SK-N-SH (cell line): ENCODE data around the gene FKBP5. TPM values are rescaled to one million over a fixed set of nuclear protein-coding genes. Genes with fewer than 3 reads are reported as not detected.

Source experiments
- CTCF ChIA-PET: fragments of 300-600, 350-600 bp; formaldehyde crosslinking; extraction: SDS; loops from one replicate; lab custom pipeline; 2021; lab: Yijun Ruan, JAX
- POLR2A ChIA-PET: fragments of 350-600 bp; sonication (Branson Sonifier 250); formaldehyde crosslinking; extraction: SDS; loops from one replicate; lab custom pipeline; 2020; ENCODE audit warnings: antibody characterized with exemption, inconsistent platforms; lab: Yijun Ruan, JAX
- DNase-seq: peaks from one replicate; pipeline ENCODE4 v3.0.0; 2012
- H2AFZ ChIP-seq: fragments of 200-600 bp; sonication (generic); 2 replicates; pipeline ENCODE4 v1.8.1; 2016; ENCODE audit warnings: antibody characterized with exemption, mild to moderate bottlenecking, low read depth
- H3F3A ChIP-seq: fragments of 200-600 bp; sonication (generic); replicated peaks from 2 replicates; pipeline ENCODE3; 2016; ENCODE audit warnings: antibody characterized with exemption, mild to moderate bottlenecking; ENCODE audit not compliant: insufficient read depth
- H3K27ac ChIP-seq, 2 experiments: fragments of 200-500 bp in 1 of 2; fragments of 200-600 bp in 1 of 2; sonication (Bioruptor generic) in 1 of 2; sonication (generic), shearing (Covaris generic) in 1 of 2; 2 replicates each; pipeline versions ENCODE4 v1.5.1 to v1.6.1; 2014 to 2016; ENCODE audit warnings: low read depth in 2 of 2, inconsistent platforms in 1 of 2, low read length in 1 of 2, mild to moderate bottlenecking in 1 of 2, mixed read lengths in 1 of 2
- H3K27me3 ChIP-seq: fragments of 200-600 bp; sonication (generic), shearing (Covaris generic); 2 replicates; pipeline ENCODE4 v1.6.1; 2016; ENCODE audit warnings: mixed run types; ENCODE audit not compliant: insufficient read depth
- H3K36me3 ChIP-seq, 2 experiments: fragments of 200-500 bp in 1 of 2; fragments of 200-600 bp in 1 of 2; sonication (Bioruptor generic) in 1 of 2; sonication (generic) in 1 of 2; replicated peaks in 1 of 2; 2 replicates each; pipeline versions ENCODE3 to v1.5.1; 2014 to 2016; ENCODE audit warnings: low read length in 1 of 2, mild to moderate bottlenecking in 1 of 2; ENCODE audit not compliant: insufficient read depth in 2 of 2, control insufficient read depth in 1 of 2
- H3K4me1 ChIP-seq, 2 experiments: fragments of 200-500 bp in 1 of 2; fragments of 200-600 bp in 1 of 2; sonication (Bioruptor generic) in 1 of 2; sonication (generic), shearing (Covaris generic) in 1 of 2; 2 replicates each; pipeline versions ENCODE4 v1.5.1 to v1.6.1; 2014 to 2016; ENCODE audit warnings: low read depth in 1 of 2, low read length in 1 of 2, mixed run types in 1 of 2; ENCODE audit not compliant: insufficient read depth in 2 of 2, control insufficient read depth in 1 of 2
- H3K4me2 ChIP-seq: fragments of 200-600 bp; sonication (generic), shearing (Covaris generic); 2 replicates; pipeline ENCODE4 v1.6.1; 2017; ENCODE audit warnings: mixed run types
- H3K4me3 ChIP-seq, 2 experiments: fragments of 200-500 bp in 1 of 2; fragments of 200-600 bp in 1 of 2; sonication (Bioruptor generic) in 1 of 2; sonication (generic), shearing (Covaris generic) in 1 of 2; 2 replicates each; pipeline versions ENCODE4 v1.5.1 to v1.8.1; 2014 to 2016; ENCODE audit warnings: low read depth in 2 of 2, inconsistent platforms in 1 of 2, low read length in 1 of 2, mild to moderate bottlenecking in 1 of 2, mixed read lengths in 1 of 2, moderate library complexity in 1 of 2
- H3K79me2 ChIP-seq: fragments of 200-600 bp; sonication (generic); 2 replicates; pipeline ENCODE4 v1.8.1; 2017; ENCODE audit warnings: mild to moderate bottlenecking; ENCODE audit not compliant: insufficient read depth
- H3K9ac ChIP-seq: fragments of 200-600 bp; sonication (generic); 2 replicates; pipeline ENCODE4 v1.6.1; 2017; ENCODE audit warnings: mixed run types
- H3K9me2 ChIP-seq: fragments of 200-600 bp; sonication (generic); 2 replicates; pipeline ENCODE4 v1.6.1; 2017; ENCODE audit warnings: mixed run types
- H3K9me3 ChIP-seq: fragments of 200-600 bp; sonication (generic); 2 replicates; pipeline ENCODE4 v1.6.1; 2017; ENCODE audit warnings: mixed run types, mild to moderate bottlenecking, moderate library complexity
- H4K20me1 ChIP-seq: fragments of 200-600 bp; sonication (generic); 2 replicates; pipeline ENCODE4 v1.6.1; 2017; ENCODE audit warnings: mild to moderate bottlenecking, mixed run types; ENCODE audit not compliant: insufficient read depth
- CHD2 ChIP-seq: fragments of 150-350 bp; IDR thresholded peaks from 2 replicates; pipeline ENCODE4 v1.6.1; 2018; ENCODE audit warnings: low read length; ENCODE audit not compliant: partially characterized antibody
- CTCF ChIP-seq: fragments of 200-600 bp; sonication (generic); IDR thresholded peaks from 2 replicates; pipeline ENCODE4 v1.6.1; 2017; ENCODE audit warnings: antibody characterized with exemption, mild to moderate bottlenecking, moderate library complexity
- FOXJ3 ChIP-seq: sonication (generic); formaldehyde crosslinking; IDR thresholded peaks from 2 replicates; pipeline ENCODE4 v1.5.1; 2020; ENCODE audit warnings: mild to moderate bottlenecking, missing genetic modification reagents
- FOXM1 ChIP-seq: IDR thresholded peaks from 2 replicates; pipeline ENCODE4 v1.4.0; 2012; ENCODE audit warnings: low read depth, mild to moderate bottlenecking
- GATA2 ChIP-seq: sonication (generic); formaldehyde crosslinking; IDR thresholded peaks from 2 replicates; pipeline ENCODE4 v1.5.0; 2020; ENCODE audit warnings: mild to moderate bottlenecking, missing genetic modification reagents
- JUND ChIP-seq: IDR thresholded peaks from 2 replicates; pipeline ENCODE4 v1.4.0; 2012
- MEF2A ChIP-seq: IDR thresholded peaks from 2 replicates; pipeline ENCODE4 v1.4.0; 2012; ENCODE audit warnings: low read depth, borderline replicate concordance
- RAD21 ChIP-seq: IDR thresholded peaks from 2 replicates; pipeline ENCODE4 v1.6.1; 2012; ENCODE audit warnings: mild to moderate bottlenecking, low read length
- REST ChIP-seq: IDR thresholded peaks from 2 replicates; pipeline ENCODE4 v1.6.1; 2012; ENCODE audit warnings: mild to moderate bottlenecking, low read depth, low read length, moderate library complexity
- RFX5 ChIP-seq: IDR thresholded peaks from 2 replicates; pipeline ENCODE4 v1.6.1; 2012; ENCODE audit warnings: mild to moderate bottlenecking, improper control_type of control experiment, low read length
- SIN3A ChIP-seq: IDR thresholded peaks from 2 replicates; pipeline ENCODE4 v1.6.1; 2012; ENCODE audit warnings: low read depth, mild to moderate bottlenecking, low read length, moderate library complexity, borderline replicate concordance
- SMC3 ChIP-seq: IDR thresholded peaks from 2 replicates; pipeline ENCODE4 v1.6.1; 2012; ENCODE audit warnings: low read depth, low read length, improper control_type of control experiment
- TAF1 ChIP-seq: IDR thresholded peaks from 2 replicates; pipeline ENCODE4 v1.6.1; 2012; ENCODE audit warnings: low read depth, mild to moderate bottlenecking, low read length, moderate library complexity, borderline replicate concordance
- TEAD4 ChIP-seq: IDR thresholded peaks from 2 replicates; pipeline ENCODE4 v1.4.0; 2012; ENCODE audit warnings: mild to moderate bottlenecking, borderline replicate concordance; ENCODE audit not compliant: insufficient read depth
- WGBS: methylation state at CpG from one replicate; pipeline ENCODE4 v1.1.6; 2017; ENCODE audit warnings: low lambda C conversion rate; 5-methylcytosine and 5-hydroxymethylcytosine counted together
- polyA plus RNA-seq, 3 experiments: library from polyadenylated mRNA; depleted of rRNA; stranded (reverse); fragments of >200 nt; gene quantifications; 2 replicates each; pipeline ENCODE4 v1.2.3, GENCODE V29; 2012

FKBP5 gene
- polyA plus RNA-seq, 1 of the 3 experiments (the other 2 are of a cell fraction): 5.1 TPM

DNA sequence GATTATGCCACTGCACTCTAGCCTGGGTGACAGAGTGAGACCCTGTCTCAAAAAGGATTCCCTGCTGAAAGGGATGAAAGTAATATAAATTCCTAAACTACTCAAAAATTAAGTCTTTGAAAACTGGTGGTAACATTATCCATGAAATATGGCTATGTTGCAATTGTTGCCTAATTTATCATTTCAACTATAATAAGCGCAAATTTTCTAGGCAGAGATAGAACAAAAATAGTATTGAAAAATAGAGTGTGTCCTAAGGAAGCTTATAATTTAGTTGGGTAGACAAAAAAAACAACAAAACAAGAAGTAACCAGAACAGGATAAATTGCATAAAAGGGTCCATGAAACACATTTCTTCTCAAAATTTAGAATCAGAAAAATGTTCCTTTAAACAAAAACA lies 68.0 kb downstream of the FKBP5 start:
- H3K4me2 ChIP-seq: no peak overlapping the region
- POLR2A ChIA-PET: no interaction called here

More for the DNA sequence above, 68.0 kb downstream of the FKBP5 start:
- no peak for DNase-seq
- Histone ChIP-seq H3K9ac (no peak overlapping the region), H3F3A (peaks cover 4% of the 10 kb centered on the region), H2AFZ (no peak overlapping the region)
- 91% methylated on average over 1 of the region's 1 CpG for WGBS
- TF ChIP-seq RAD21: no peak
- TF ChIP-seq MEF2A: no peak
- no peak for TF ChIP-seq TAF1
- TF ChIP-seq TEAD4: no peak
- TF ChIP-seq REST: no peak
- TF ChIP-seq JUND: no peak
- TF ChIP-seq GATA2 (CRISPR knock-in tag): no peak
- TF ChIP-seq FOXM1: no peak
- TF ChIP-seq SMC3: no peak
- no peak for TF ChIP-seq CTCF
- no peak for TF ChIP-seq SIN3A
- no peak for TF ChIP-seq CHD2
- no peak for TF ChIP-seq RFX5
- TF ChIP-seq FOXJ3 (CRISPR knock-in tag): no peak
- TF ChIP-seq, all 33 proteins: peak for 0
- Histone ChIP-seq H3K9me3 (no peaks in the 10 kb centered on the region), H3K4me3 (no peak overlapping the region), H3K27ac (no peak overlapping the region), H3K9me2 (no peaks in the 10 kb centered on the region), H4K20me1 (no peaks in the 10 kb centered on the region), H3K4me1 (no peaks in the 10 kb centered on the region), H3K36me3 (no peaks in the 10 kb centered on the region), H3K27me3 (no peaks in the 10 kb centered on the region), H3K79me2 (no peaks in the 10 kb centered on the region)
- CTCF ChIA-PET: interaction anchor here (1.3 to 1.4 kb wide), 3 partner anchors 21 to 115 kb away, joined by 3 read pairs; no protein-coding TSS in a partner anchor
